NB4 (cell line): Measurements from ENCODE around the gene TBX4.

Experiments
- CTCF ChIP-seq: IDR thresholded peaks from one replicate; pipeline ENCODE4 v1.5.1; 2012; ENCODE audit warnings: low read depth, low read length
- POLR2A ChIP-seq: IDR thresholded peaks from 2 replicates; pipeline ENCODE4 v1.6.1; 2011; ENCODE audit warnings: mild to moderate bottlenecking; ENCODE audit not compliant: insufficient read length; ENCODE audit errors: extremely low read depth

GRCh38 chr17:61484174-61484573, 32.0 kb downstream of the TBX4 start:
- TF ChIP-seq CTCF (no peak), POLR2A (no peak)
